ENCODE measurements around the gene AMY2A.

DNA sequence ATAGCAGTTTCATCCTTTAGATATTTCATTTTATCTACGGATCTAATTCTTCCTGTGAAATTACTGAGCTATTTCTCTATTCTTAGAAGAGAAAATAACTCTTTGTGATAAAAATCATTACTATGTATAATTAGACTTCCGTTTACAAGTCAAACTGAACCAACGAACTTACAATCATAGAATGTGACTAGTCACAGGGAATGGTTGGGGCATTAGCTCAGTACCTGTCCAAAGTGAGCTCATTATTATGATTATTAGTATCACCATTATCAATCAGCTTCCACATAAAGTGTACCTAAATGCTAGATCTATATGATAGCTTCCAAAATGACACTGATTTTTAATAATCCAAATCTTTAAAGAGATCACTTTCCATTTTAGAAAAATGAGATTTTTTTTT lies 33.3 kb upstream of the AMY2A start:
- TF ChIP-seq EZH2phosphoT487 (conservative IDR thresholded peaks at IDR 0.05; ENCODE audit: low read length) = no peak
- TF ChIP-seq, protein P1, sequence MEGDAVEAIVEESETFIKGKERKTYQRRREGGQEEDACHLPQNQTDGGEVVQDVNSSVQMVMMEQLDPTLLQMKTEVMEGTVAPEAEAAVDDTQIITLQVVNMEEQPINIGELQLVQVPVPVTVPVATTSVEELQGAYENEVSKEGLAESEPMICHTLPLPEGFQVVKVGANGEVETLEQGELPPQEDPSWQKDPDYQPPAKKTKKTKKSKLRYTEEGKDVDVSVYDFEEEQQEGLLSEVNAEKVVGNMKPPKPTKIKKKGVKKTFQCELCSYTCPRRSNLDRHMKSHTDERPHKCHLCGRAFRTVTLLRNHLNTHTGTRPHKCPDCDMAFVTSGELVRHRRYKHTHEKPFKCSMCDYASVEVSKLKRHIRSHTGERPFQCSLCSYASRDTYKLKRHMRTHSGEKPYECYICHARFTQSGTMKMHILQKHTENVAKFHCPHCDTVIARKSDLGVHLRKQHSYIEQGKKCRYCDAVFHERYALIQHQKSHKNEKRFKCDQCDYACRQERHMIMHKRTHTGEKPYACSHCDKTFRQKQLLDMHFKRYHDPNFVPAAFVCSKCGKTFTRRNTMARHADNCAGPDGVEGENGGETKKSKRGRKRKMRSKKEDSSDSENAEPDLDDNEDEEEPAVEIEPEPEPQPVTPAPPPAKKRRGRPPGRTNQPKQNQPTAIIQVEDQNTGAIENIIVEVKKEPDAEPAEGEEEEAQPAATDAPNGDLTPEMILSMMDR (IDR thresholded peaks at IDR 0.05; ENCODE audit: insufficient read depth, low read length, poor library complexity, severe bottlenecking) = no peak
